GM21390 (cell line): ENCODE results near the gene PCLAF.
"Not testable (repeated sequence)": the region's sequence is repeated elsewhere in the genome, so short reads cannot be mapped to it uniquely, and the experiment has no call there.

ENCODE experiments used
- ATAC-seq: cut with Tn5 transposase; IDR thresholded peaks from one replicate; pipeline ENCODE4 v1.9.1; 2021; ENCODE audit not compliant: unreplicated experiment

Gene PCLAF

GRCh38 chr15:64381000-64381751 is at the start of gene PCLAF:
Gene PCLAF (minus strand): TSS chr15:64381441. CDS start chr15:64381371, 70 bp downstream.
- peak; percentile 97 for ATAC-seq

GRCh38 chr15:64430000-64430735 is 48.9 kb upstream of the PCLAF start:
- ATAC-seq, result no peak

GRCh38 chr15:64429448-64429847 is 48.2 kb upstream of the PCLAF start:
- no peak for ATAC-seq

GRCh38 chr15:64426845-64427465 is 45.7 kb upstream of the PCLAF start:
- no peak for ATAC-seq

GRCh38 chr15:64425221-64425620 is 44.0 kb upstream of the PCLAF start:
- no peak for ATAC-seq

- no peak for ATAC-seq
Measured at GRCh38 chr15:64423970-64424369, 42.7 kb upstream of the PCLAF start.

- no peak for ATAC-seq
Measured at GRCh38 chr15:64422697-64423096, 41.5 kb upstream of the PCLAF start.

- no peak for ATAC-seq
Measured at GRCh38 chr15:64412216-64412615, 31.0 kb upstream of the PCLAF start.

GRCh38 chr15:64400583-64400982 is 19.3 kb upstream of the PCLAF start:
- ATAC-seq, result no peak

GRCh38 chr15:64398575-64398974 is 17.3 kb upstream of the PCLAF start:
- no peak for ATAC-seq

- ATAC-seq, result no peak
Measured at GRCh38 chr15:64396789-64397188, 15.5 kb upstream of the PCLAF start.

- ATAC-seq, result not testable (repeated sequence)
Measured at GRCh38 chr15:64392471-64392870, 11.2 kb upstream of the PCLAF start.

- ATAC-seq, result no peak
Measured at GRCh38 chr15:64389036-64389435, 7.8 kb upstream of the PCLAF start.

- ATAC-seq, result peak; percentile 98
Measured at GRCh38 chr15:64387562-64388168, 6.4 kb upstream of the PCLAF start, which contains the start of gene TRIP4. Gene TRIP4 (plus strand): TSS chr15:64387836. CDS start chr15:64387864, 28 bp downstream.

- no peak for ATAC-seq
Measured at GRCh38 chr15:64386291-64386690, 5.0 kb upstream of the PCLAF start.

- no peak for ATAC-seq
Measured at GRCh38 chr15:64383760-64384159, 2.5 kb upstream of the PCLAF start.

GRCh38 chr15:64380130-64380870 is 941 bp downstream of the PCLAF start:
- not testable (repeated sequence) for ATAC-seq

- no peak for ATAC-seq
Measured at GRCh38 chr15:64379216-64379960, 1.9 kb downstream of the PCLAF start.

- no peak for ATAC-seq
Measured at GRCh38 chr15:64373360-64373759, 7.9 kb downstream of the PCLAF start.

GRCh38 chr15:64371383-64371782 is 9.9 kb downstream of the PCLAF start:
- not testable (repeated sequence) for ATAC-seq
